Measurements from ENCODE around the gene SEPTIN1. TPM values are rescaled to one million over a fixed set of nuclear protein-coding genes. Genes with fewer than 3 reads are reported as not detected.

SEPTIN1 gene
- total RNA-seq, 1 experiment from 2014 or later, result not detected

- Histone ChIP-seq H3K4me1 (replicated peaks) (peaks cover 23% of the 10 kb centered on the region), H3K4me3 (no peak overlapping the region), H3K36me3 (0 out of 2 replicates have a peak, but pooled peaks cover 6% of the 10 kb centered on the region), H3K27me3 (replicated peaks) (no peaks in the 10 kb centered on the region), H3K27ac (no peak overlapping the region), H3K9me3 (replicated peaks) (no peaks in the 10 kb centered on the region)
- DNase-seq (ENCODE audit: low read depth in 1 of 2, low spot score in 2 of 2), result no peak
Measured at GRCh38 chr16:30376461-30376902, 5.9 kb downstream of the SEPTIN1 start.

GRCh38 chr16:30375864-30376263 is 6.5 kb downstream of the SEPTIN1 start:
- Histone ChIP-seq H3K4me3 (no peak overlapping the region), H3K36me3 (0 out of 2 replicates have a peak, but pooled peaks cover 6% of the 10 kb centered on the region), H3K9me3 (replicated peaks) (no peaks in the 10 kb centered on the region), H3K4me1 (replicated peaks) (peaks cover 27% of the 10 kb centered on the region), H3K27ac (no peak overlapping the region), H3K27me3 (replicated peaks) (no peaks in the 10 kb centered on the region)
- no peak for DNase-seq (ENCODE audit: low read depth in 1 of 2, low spot score in 2 of 2)

GRCh38 chr16:30374538-30374937 is 7.8 kb downstream of the SEPTIN1 start, which contains the start of gene MYL11:
Gene MYL11, plus strand, starts transcription at chr16:30374802. Its CDS starts 56 bp downstream, at chr16:30374858.
- Histone ChIP-seq H3K4me3 (no peak within 1 kb of the TSS), H3K27ac (no peak within 1 kb of the TSS), H3K4me1 (replicated peaks) (peaks cover 27% of the 10 kb centered on the region), H3K27me3 (replicated peaks) (no peaks in the 10 kb centered on the region), H3K9me3 (replicated peaks) (no peaks in the 10 kb centered on the region), H3K36me3 (0 out of 2 replicates have a peak, but pooled peaks cover 4% of the 10 kb centered on the region)
- no peak for DNase-seq (ENCODE audit: low read depth in 1 of 2, low spot score in 2 of 2)

GRCh38 chr16:30372725-30373124 is 9.6 kb downstream of the SEPTIN1 start:
- H3K9me3 ChIP-seq (replicated peaks), result no peaks in the 10 kb centered on the region
- no peaks in the 10 kb centered on the region for H3K27me3 ChIP-seq (replicated peaks)
- peaks cover 12% of the 10 kb centered on the region for H3K36me3 ChIP-seq
- no peak overlapping the region for H3K4me3 ChIP-seq
- no peak overlapping the region for H3K27ac ChIP-seq
- H3K4me1 ChIP-seq (replicated peaks), result peaks cover 30% of the 10 kb centered on the region
- no peak for DNase-seq (ENCODE audit: low read depth in 1 of 2, low spot score in 2 of 2)

- H3K27me3 ChIP-seq (replicated peaks), result no peaks in the 10 kb centered on the region
- H3K9me3 ChIP-seq (replicated peaks), result no peaks in the 10 kb centered on the region
- DNase-seq (ENCODE audit: low read depth in 1 of 2, low spot score in 2 of 2), result no peak
- no peak overlapping the region for H3K27ac ChIP-seq
- peaks cover 30% of the 10 kb centered on the region for H3K4me1 ChIP-seq (replicated peaks)
- peaks cover 16% of the 10 kb centered on the region for H3K36me3 ChIP-seq
- H3K4me3 ChIP-seq, result no peak overlapping the region
Measured at GRCh38 chr16:30372038-30372712, 10.2 kb downstream of the SEPTIN1 start.

- Histone ChIP-seq H3K4me1 (replicated peaks) (peaks cover 25% of the 10 kb centered on the region), H3K4me3 (peak overlapping the region; percentile 29), H3K9me3 (replicated peaks) (no peaks in the 10 kb centered on the region), H3K36me3 (peaks cover 24% of the 10 kb centered on the region), H3K27ac (peak overlapping the region; percentile 40), H3K27me3 (replicated peaks) (no peaks in the 10 kb centered on the region)
- no peak for DNase-seq (ENCODE audit: low read depth in 1 of 2, low spot score in 2 of 2)
Measured at GRCh38 chr16:30371248-30371816, 11.0 kb downstream of the SEPTIN1 start.

GRCh38 chr16:30370456-30371247 is 11.7 kb downstream of the SEPTIN1 start, which contains the start of gene TBC1D10B:
Gene TBC1D10B, minus strand, starts transcription at chr16:30370494. Its CDS starts 311 bp downstream, at chr16:30370183.
- H3K36me3 ChIP-seq, result peaks cover 30% of the 10 kb centered on the region
- H3K4me1 ChIP-seq (replicated peaks), result peaks cover 25% of the 10 kb centered on the region
- peak within 1 kb of the TSS; percentile 40 for H3K27ac ChIP-seq
- H3K27me3 ChIP-seq (replicated peaks), result no peaks in the 10 kb centered on the region
- no peaks in the 10 kb centered on the region for H3K9me3 ChIP-seq (replicated peaks)
- DNase-seq (ENCODE audit: low read depth in 1 of 2, low spot score in 2 of 2), result peak; percentile 99 to 100
- H3K4me3 ChIP-seq, result peak within 1 kb of the TSS; percentile 74

- H3K4me3 ChIP-seq, result peak overlapping the region; percentile 74
- H3K36me3 ChIP-seq, result peaks cover 37% of the 10 kb centered on the region
- H3K9me3 ChIP-seq (replicated peaks), result no peaks in the 10 kb centered on the region
- no peak overlapping the region for H3K27ac ChIP-seq
- H3K27me3 ChIP-seq (replicated peaks), result no peaks in the 10 kb centered on the region
- no peak for DNase-seq (ENCODE audit: low read depth in 1 of 2, low spot score in 2 of 2)
- peaks cover 25% of the 10 kb centered on the region for H3K4me1 ChIP-seq (replicated peaks)
Measured at GRCh38 chr16:30369938-30370455, 12.4 kb downstream of the SEPTIN1 start.

- H3K27me3 ChIP-seq (replicated peaks), result no peaks in the 10 kb centered on the region
- no peak overlapping the region for H3K27ac ChIP-seq
- no peaks in the 10 kb centered on the region for H3K9me3 ChIP-seq (replicated peaks)
- peaks cover 43% of the 10 kb centered on the region for H3K36me3 ChIP-seq
- H3K4me3 ChIP-seq, result peak overlapping the region; percentile 74
- H3K4me1 ChIP-seq (replicated peaks), result peaks cover 25% of the 10 kb centered on the region
- DNase-seq (ENCODE audit: low read depth in 1 of 2, low spot score in 2 of 2), result peak in 1 of 2 experiments; percentile 29
Measured at GRCh38 chr16:30369091-30369937, 13.0 kb downstream of the SEPTIN1 start.

GRCh38 chr16:30368792-30369090 is 13.6 kb downstream of the SEPTIN1 start:
- H3K4me3 ChIP-seq, result peak overlapping the region; percentile 74
- no peaks in the 10 kb centered on the region for H3K27me3 ChIP-seq (replicated peaks)
- no peak for DNase-seq (ENCODE audit: low read depth in 1 of 2, low spot score in 2 of 2)
- H3K4me1 ChIP-seq (replicated peaks), result peaks cover 25% of the 10 kb centered on the region
- H3K27ac ChIP-seq, result no peak overlapping the region
- peaks cover 46% of the 10 kb centered on the region for H3K36me3 ChIP-seq
- H3K9me3 ChIP-seq (replicated peaks), result no peaks in the 10 kb centered on the region

GRCh38 chr16:30368122-30368791 is 14.1 kb downstream of the SEPTIN1 start:
- peak overlapping the region; percentile 74 for H3K4me3 ChIP-seq
- DNase-seq (ENCODE audit: low read depth in 1 of 2, low spot score in 2 of 2), result peak in 1 of 2 experiments; percentile 31
- no peaks in the 10 kb centered on the region for H3K27me3 ChIP-seq (replicated peaks)
- no peaks in the 10 kb centered on the region for H3K9me3 ChIP-seq (replicated peaks)
- peaks cover 51% of the 10 kb centered on the region for H3K36me3 ChIP-seq
- no peak overlapping the region for H3K27ac ChIP-seq
- H3K4me1 ChIP-seq (replicated peaks), result peaks cover 25% of the 10 kb centered on the region

- Histone ChIP-seq H3K9me3 (replicated peaks) (no peaks in the 10 kb centered on the region), H3K36me3 (peaks cover 59% of the 10 kb centered on the region), H3K4me3 (peak overlapping the region; percentile 74), H3K27ac (no peak overlapping the region), H3K27me3 (replicated peaks) (no peaks in the 10 kb centered on the region), H3K4me1 (replicated peaks) (peaks cover 25% of the 10 kb centered on the region)
- DNase-seq (ENCODE audit: low read depth in 1 of 2, low spot score in 2 of 2), result no peak
Measured at GRCh38 chr16:30367349-30368009, 14.9 kb downstream of the SEPTIN1 start.

Measured in SJSA1 (cell line).